Mucosa of descending colon (tissue), 3 donors: ENCODE data around the gene PRXL2A. TPM values are rescaled to one million over a fixed set of nuclear protein-coding genes. Genes with fewer than 3 reads are reported as not detected.

ENCODE experiments used
- ATAC-seq: fragments of 200-7000 bp; cut with Tn5 transposase; one replicate; pipeline ENCODE4 v1.9.1; 2020; ENCODE audit warnings: mild to moderate bottlenecking, moderate library complexity
- DNase-seq, 3 donors: peaks; one replicate each; pipeline ENCODE4 v3.0.0-alpha.2; 2020
- H3K36me3 ChIP-seq: fragments of 200-600 bp; one replicate; pipeline ENCODE4 v1.8.0; 2021; ENCODE audit warnings: low read depth, mild to moderate bottlenecking
- H3K4me1 ChIP-seq: fragments of 200-600 bp; one replicate; pipeline ENCODE4 v1.8.0; 2021; ENCODE audit warnings: low read depth, mild to moderate bottlenecking
- H3K4me3 ChIP-seq: fragments of 200-600 bp; one replicate; pipeline ENCODE4 v1.8.0; 2021; ENCODE audit warnings: mild to moderate bottlenecking
- H3K9me3 ChIP-seq: fragments of 200-600 bp; one replicate; pipeline ENCODE4 v1.8.0; 2021; ENCODE audit warnings: mild to moderate bottlenecking
- intact Hi-C, 2 donors: fragments of 100-400 bp; cut with DNase I in 1 of 2; cut with micrococcal nuclease in 1 of 2; formaldehyde crosslinking; loops; one replicate each; pipeline versions ENCODE4 v1.11.0 to v1.11.1; 2022; cut with DNase I, micrococcal nuclease
- total RNA-seq, 3 donors: library from RNA; stranded (reverse); fragmentation: NEBNext Ultra II Directional in 2 of 3; extraction: Animal tissue kit (Norgen Biotek cat#: 25700) in 2 of 3; gene quantifications; one replicate each; pipeline versions ENCODE4 v1.2.1 to v1.2.4, GENCODE V29; 2021 to 2023
- TF ChIP-seq, protein P1 (sequence below): fragments of 200-600 bp; IDR thresholded peaks from one replicate; pipeline ENCODE4 v1.8.0; 2022; ENCODE audit warnings: antibody characterized with exemption, mild to moderate bottlenecking
- donor health status: DM: no; HTN: no; CAD: no; lungs with moderate emphysema.
- donor health status: DM: no; HTN: no; CAD: no.
- donor health status: DM: no; HTN: yes; CAD: no.

PRXL2A gene
- total RNA-seq, 3 donors from 2014 or later = 95.2 to 123 (median 95.8) TPM

- DNase-seq (peak in 1 of 3 donors; percentile 44), ATAC-seq (no peak)
- Histone ChIP-seq H3K4me1 (peaks cover 26% of the 10 kb centered on the region), H3K4me3 (no peak overlapping the region), H3K36me3 (no peaks in the 10 kb centered on the region), H3K9me3 (no peaks in the 10 kb centered on the region)
- TF ChIP-seq, protein P1, sequence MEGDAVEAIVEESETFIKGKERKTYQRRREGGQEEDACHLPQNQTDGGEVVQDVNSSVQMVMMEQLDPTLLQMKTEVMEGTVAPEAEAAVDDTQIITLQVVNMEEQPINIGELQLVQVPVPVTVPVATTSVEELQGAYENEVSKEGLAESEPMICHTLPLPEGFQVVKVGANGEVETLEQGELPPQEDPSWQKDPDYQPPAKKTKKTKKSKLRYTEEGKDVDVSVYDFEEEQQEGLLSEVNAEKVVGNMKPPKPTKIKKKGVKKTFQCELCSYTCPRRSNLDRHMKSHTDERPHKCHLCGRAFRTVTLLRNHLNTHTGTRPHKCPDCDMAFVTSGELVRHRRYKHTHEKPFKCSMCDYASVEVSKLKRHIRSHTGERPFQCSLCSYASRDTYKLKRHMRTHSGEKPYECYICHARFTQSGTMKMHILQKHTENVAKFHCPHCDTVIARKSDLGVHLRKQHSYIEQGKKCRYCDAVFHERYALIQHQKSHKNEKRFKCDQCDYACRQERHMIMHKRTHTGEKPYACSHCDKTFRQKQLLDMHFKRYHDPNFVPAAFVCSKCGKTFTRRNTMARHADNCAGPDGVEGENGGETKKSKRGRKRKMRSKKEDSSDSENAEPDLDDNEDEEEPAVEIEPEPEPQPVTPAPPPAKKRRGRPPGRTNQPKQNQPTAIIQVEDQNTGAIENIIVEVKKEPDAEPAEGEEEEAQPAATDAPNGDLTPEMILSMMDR = no peak
- intact Hi-C loops = no loop called here
Observed at GRCh38 chr10:80453056-80453841, 44.9 kb downstream of the PRXL2A start.

DNA sequence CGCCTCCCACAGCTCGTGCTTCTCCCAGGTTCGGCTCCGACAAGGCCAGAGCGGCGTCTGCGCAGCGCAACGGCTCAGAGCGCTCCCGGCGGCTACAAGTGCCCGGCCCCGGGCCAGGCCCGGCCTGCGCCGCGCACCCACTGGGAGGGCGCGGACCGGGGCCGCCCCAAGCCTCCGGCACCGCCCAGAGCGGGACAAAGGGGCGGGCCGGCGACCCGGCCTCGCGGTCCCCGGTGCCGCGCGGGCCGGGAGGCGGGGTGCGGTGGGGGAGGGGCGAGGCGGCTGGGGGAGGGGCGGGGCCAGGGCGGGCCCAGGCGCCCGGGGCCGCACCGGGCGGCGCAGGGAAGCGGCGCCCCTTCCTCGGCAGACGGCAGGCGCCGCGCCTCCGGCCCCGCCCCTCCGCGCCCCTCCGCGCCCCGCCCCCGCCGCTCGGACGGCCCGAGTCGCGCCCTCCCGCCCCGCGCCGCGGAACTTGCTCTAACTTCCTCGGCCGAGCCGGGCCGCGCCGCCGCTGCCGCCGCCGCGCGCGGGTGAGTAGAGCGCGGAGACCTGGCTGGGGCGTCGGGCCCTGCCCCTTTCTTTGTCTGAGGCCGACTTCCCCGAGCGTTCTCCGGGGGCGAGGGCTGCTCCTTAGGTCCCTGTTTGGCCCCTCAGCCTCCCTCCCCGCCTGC lies 45.6 kb downstream of the PRXL2A start, which contains the start of gene TSPAN14:
Gene TSPAN14, plus strand, starts transcription at position 469 of the 671 bp plus-strand sequence. CDS start 34,924 bp downstream, outside the sequence.
- no peaks in the 10 kb centered on the region for H3K36me3 ChIP-seq
- peaks cover 33% of the 10 kb centered on the region for H3K4me1 ChIP-seq
- H3K9me3 ChIP-seq = no peaks in the 10 kb centered on the region
- intact Hi-C loops = no loop called here
- peak within 1 kb of the TSS; percentile 92 for H3K4me3 ChIP-seq
- DNase-seq = peak; percentile 88 to 92 (median 92)
- ATAC-seq = peak; percentile 81
- TF ChIP-seq, protein P1 = no peak

DNA sequence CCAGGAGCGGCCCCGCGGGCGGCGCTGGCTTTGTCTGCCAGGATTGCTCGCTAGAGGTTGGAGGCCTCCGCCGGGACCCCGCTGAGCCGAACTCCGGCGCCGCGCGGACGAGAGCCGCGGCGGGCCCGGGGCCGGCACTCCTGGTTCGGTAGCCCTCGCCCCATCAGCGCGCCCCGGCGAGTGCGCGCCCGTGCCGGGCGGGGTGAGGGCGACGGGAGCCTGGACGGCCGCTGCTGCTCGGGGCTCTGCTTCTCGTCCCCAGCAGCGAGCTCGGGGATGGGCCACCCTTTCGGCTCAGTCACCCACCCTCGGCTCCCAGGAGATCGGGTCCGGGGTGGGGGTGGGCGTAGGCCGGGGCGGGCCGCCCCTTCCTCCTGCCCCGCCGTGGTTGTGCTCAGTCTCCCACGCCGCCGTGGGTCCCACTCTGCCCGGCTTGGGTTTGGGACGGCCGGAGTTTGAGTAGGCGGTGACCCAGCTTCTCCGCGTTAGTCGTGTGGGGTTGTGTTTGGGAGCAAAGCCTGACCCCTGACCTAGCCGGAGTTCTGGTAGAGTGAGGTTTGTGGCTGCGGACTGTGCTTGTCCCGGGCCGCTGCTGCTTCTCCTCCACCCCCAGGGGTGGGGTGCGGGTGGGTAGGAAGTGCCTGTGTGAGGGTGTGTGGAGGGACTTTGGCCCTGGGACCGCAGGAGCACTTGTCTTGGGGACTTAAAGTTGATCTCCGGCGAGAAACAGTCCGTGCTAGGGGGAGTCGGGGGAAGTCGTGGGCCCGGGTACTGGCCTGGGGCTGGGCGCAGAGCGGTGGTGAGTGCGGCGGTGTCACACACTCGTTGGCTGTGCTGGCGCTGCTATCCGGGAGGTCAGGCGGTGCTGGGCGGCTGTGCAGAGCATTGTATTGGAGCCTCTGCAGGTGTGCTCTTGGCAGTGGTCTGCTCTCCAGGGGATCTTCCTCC lies 46.4 kb downstream of the PRXL2A start:
- TF ChIP-seq, protein P1 = no peak
- H3K9me3 ChIP-seq = no peaks in the 10 kb centered on the region
- H3K4me3 ChIP-seq = peak overlapping the region; percentile 92
- intact Hi-C loops = no loop called here
- H3K4me1 ChIP-seq = peaks cover 41% of the 10 kb centered on the region
- ATAC-seq (peak; percentile 69), DNase-seq (peak; percentile 87 to 88 (median 88))
- H3K36me3 ChIP-seq = no peaks in the 10 kb centered on the region

- intact Hi-C loops = no loop called here
- no peak for ATAC-seq
- Histone ChIP-seq H3K36me3 (no peaks in the 10 kb centered on the region), H3K9me3 (no peaks in the 10 kb centered on the region), H3K4me3 (peak overlapping the region; percentile 92), H3K4me1 (peaks cover 50% of the 10 kb centered on the region)
- TF ChIP-seq, protein P1 = no peak
- peak in 1 of 3 donors; percentile 41 for DNase-seq
Observed at GRCh38 chr10:80455461-80456349, 47.4 kb downstream of the PRXL2A start.
